K562 (cell line): Measurements from ENCODE around the gene NUPR1. TPM values are rescaled to one million over a fixed set of nuclear protein-coding genes. Genes with fewer than 3 reads are reported as not detected.

Experiments
- BRD9 ChIP-seq: fragments of 450-650 bp; IDR thresholded peaks from 2 replicates; pipeline ENCODE4 v1.6.1; 2018; ENCODE audit warnings: low read depth; ENCODE audit not compliant: partially characterized antibody
- KDM4B ChIP-seq, 2 experiments: fragments of 450-650 bp in 1 of 2; sonication (generic) in 1 of 2; IDR thresholded peaks; 2 replicates each; pipeline ENCODE4 v1.6.1; 2016 to 2017; ENCODE audit warnings: borderline replicate concordance in 2 of 2, antibody characterized with exemption in 1 of 2, low read depth in 1 of 2, mild to moderate bottlenecking in 1 of 2
- PCBP2 ChIP-seq: fragments of 200-400 bp; formaldehyde crosslinking; IDR thresholded peaks from 2 replicates; pipeline ENCODE4 v1.6.1; 2018; ENCODE audit warnings: low read length, low read depth, mild to moderate bottlenecking, moderate library complexity; ENCODE audit not compliant: poor library complexity, severe bottlenecking
- POLR3A ChIP-seq: IDR thresholded peaks from 2 replicates; pipeline ENCODE4 v1.6.1; 2011; ENCODE audit warnings: borderline replicate concordance, mild to moderate bottlenecking, moderate library complexity; ENCODE audit not compliant: insufficient read length, insufficient read depth; ENCODE audit errors: extremely low read depth
- SAFB ChIP-seq: fragments of 200-400 bp; formaldehyde crosslinking; IDR thresholded peaks from 2 replicates; pipeline ENCODE4 v1.6.1; 2017; ENCODE audit warnings: low read depth, low read length, borderline replicate concordance
- SP2 ChIP-seq: IDR thresholded peaks from 2 replicates; pipeline ENCODE4 v1.6.1; 2011; ENCODE audit warnings: mild to moderate bottlenecking, low read depth, low read length, moderate library complexity; ENCODE audit not compliant: poor library complexity, severe bottlenecking; ENCODE audit errors: extremely low read depth
- TARDBP ChIP-seq: fragments of 450-650 bp; IDR thresholded peaks from 2 replicates; pipeline ENCODE4 v1.6.1; 2016
- THAP12 ChIP-seq: fragments of 250-450 bp; sonication (Bioruptor Pico); IDR thresholded peaks from 2 replicates; pipeline ENCODE4 v1.9.0; 2021; ENCODE audit warnings: mild to moderate bottlenecking, inconsistent platforms
- ZNF232 ChIP-seq: sonication (generic); formaldehyde crosslinking; IDR thresholded peaks from 2 replicates; pipeline ENCODE4 v1.8.0; 2022; ENCODE audit warnings: mild to moderate bottlenecking, missing genetic modification reagents
- ZNF699 ChIP-seq: fragments of 250-450 bp; sonication (Bioruptor Pico); IDR thresholded peaks from 2 replicates; pipeline ENCODE4 v1.8.0; 2021; ENCODE audit warnings: mild to moderate bottlenecking, moderate library complexity; ENCODE audit not compliant: insufficient replicate concordance
- ZNF766 ChIP-seq: fragments of 200-800 bp; sonication (Bioruptor generic); conservative IDR thresholded peaks from 2 replicates; pipeline ENCODE4 v1.6.1; 2016; ENCODE audit warnings: missing genetic modification characterization, missing compliant biosample characterization
- polyA plus RNA-seq, 8 experiments: library from polyadenylated mRNA; depleted of rRNA in 4 of 8; stranded (reverse) in 5 of 8; unstranded in 3 of 8; fragments of >200 nt; fragmentation: Nextera tagmentation in 2 of 8; fragmentation: Illumina TruSeq in 1 of 8; extraction: Ambion mirVana in 2 of 8; extraction: Trizol in 1 of 8; gene quantifications; 2 replicates each; pipeline versions ENCODE4 v1.2.1 to v1.2.3, GENCODE V29; 2011 to 2014; ENCODE audit warnings: inconsistent platforms in 1 of 8, missing spikeins in 1 of 8
- total RNA-seq, 7 experiments: library from RNA; depleted of rRNA in 6 of 7; stranded (reverse); fragments of >200 nt in 6 of 7; fragmentation: Illumina TruSeq in 2 of 7; extraction: Trizol in 2 of 7; gene quantifications; 2 replicates each; pipeline versions ENCODE4 v1.2.1 to v1.2.3, GENCODE V29; 2011 to 2021; ENCODE audit warnings: low replicate concordance in 1 of 7
- TF ChIP-seq, protein P1 (sequence below): sonication (generic); formaldehyde crosslinking; IDR thresholded peaks from 2 replicates; pipeline ENCODE4 v1.8.0; 2022; ENCODE audit warnings: mild to moderate bottlenecking, missing genetic modification reagents
- TF ChIP-seq, protein P2 (sequence below): fragments of 450-650 bp; formaldehyde crosslinking; IDR thresholded peaks from 2 replicates; pipeline ENCODE4 v1.4.0; 2020; ENCODE audit warnings: mild to moderate bottlenecking, moderate library complexity
- TF ChIP-seq, protein P3 (sequence below): sonication (generic); formaldehyde crosslinking; IDR thresholded peaks from 2 replicates; pipeline ENCODE4 v1.8.0; 2023; ENCODE audit warnings: mild to moderate bottlenecking, missing genetic modification reagents

The NUPR1 gene
- total and polyA plus RNA-seq, 9 of the 15 experiments (the other 6 are each of a cell fraction or from before 2014, with no cell fraction given) = 0.07 to 1.5 (median 0.27) TPM

GRCh38 chr16:28491970-28492474, 46.8 kb downstream of the NUPR1 start, which contains the start of gene CLN3 (continued):
- TF ChIP-seq, protein P1, sequence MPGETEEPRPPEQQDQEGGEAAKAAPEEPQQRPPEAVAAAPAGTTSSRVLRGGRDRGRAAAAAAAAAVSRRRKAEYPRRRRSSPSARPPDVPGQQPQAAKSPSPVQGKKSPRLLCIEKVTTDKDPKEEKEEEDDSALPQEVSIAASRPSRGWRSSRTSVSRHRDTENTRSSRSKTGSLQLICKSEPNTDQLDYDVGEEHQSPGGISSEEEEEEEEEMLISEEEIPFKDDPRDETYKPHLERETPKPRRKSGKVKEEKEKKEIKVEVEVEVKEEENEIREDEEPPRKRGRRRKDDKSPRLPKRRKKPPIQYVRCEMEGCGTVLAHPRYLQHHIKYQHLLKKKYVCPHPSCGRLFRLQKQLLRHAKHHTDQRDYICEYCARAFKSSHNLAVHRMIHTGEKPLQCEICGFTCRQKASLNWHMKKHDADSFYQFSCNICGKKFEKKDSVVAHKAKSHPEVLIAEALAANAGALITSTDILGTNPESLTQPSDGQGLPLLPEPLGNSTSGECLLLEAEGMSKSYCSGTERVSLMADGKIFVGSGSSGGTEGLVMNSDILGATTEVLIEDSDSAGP (CRISPR knock-in tag) = peak; percentile 97
- no peak for TF ChIP-seq POLR3A
- TF ChIP-seq ZNF699 (CRISPR knock-in tag) = no peak
- TF ChIP-seq KDM4B (IDR thresholded peaks at IDR 0.05; ENCODE audit: borderline replicate concordance in 2 of 2, low read depth in 1 of 2) = peak in 1 of 2 experiments; percentile 90; a peak in 1 of 4 replicates
- peak; percentile 14 for TF ChIP-seq SP2
- no peak for TF ChIP-seq THAP12 (CRISPR knock-in tag)
- no peak for TF ChIP-seq SAFB
- TF ChIP-seq PCBP2 = no peak
- peak; percentile 70; the same call in 1 of the 2 replicates for TF ChIP-seq ZNF766
- TF ChIP-seq, protein P2, sequence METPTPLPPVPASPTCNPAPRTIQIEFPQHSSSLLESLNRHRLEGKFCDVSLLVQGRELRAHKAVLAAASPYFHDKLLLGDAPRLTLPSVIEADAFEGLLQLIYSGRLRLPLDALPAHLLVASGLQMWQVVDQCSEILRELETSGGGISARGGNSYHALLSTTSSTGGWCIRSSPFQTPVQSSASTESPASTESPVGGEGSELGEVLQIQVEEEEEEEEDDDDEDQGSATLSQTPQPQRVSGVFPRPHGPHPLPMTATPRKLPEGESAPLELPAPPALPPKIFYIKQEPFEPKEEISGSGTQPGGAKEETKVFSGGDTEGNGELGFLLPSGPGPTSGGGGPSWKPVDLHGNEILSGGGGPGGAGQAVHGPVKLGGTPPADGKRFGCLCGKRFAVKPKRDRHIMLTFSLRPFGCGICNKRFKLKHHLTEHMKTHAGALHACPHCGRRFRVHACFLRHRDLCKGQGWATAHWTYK = no peak
- TF ChIP-seq BRD9 = no peak
- TF ChIP-seq, protein P3, sequence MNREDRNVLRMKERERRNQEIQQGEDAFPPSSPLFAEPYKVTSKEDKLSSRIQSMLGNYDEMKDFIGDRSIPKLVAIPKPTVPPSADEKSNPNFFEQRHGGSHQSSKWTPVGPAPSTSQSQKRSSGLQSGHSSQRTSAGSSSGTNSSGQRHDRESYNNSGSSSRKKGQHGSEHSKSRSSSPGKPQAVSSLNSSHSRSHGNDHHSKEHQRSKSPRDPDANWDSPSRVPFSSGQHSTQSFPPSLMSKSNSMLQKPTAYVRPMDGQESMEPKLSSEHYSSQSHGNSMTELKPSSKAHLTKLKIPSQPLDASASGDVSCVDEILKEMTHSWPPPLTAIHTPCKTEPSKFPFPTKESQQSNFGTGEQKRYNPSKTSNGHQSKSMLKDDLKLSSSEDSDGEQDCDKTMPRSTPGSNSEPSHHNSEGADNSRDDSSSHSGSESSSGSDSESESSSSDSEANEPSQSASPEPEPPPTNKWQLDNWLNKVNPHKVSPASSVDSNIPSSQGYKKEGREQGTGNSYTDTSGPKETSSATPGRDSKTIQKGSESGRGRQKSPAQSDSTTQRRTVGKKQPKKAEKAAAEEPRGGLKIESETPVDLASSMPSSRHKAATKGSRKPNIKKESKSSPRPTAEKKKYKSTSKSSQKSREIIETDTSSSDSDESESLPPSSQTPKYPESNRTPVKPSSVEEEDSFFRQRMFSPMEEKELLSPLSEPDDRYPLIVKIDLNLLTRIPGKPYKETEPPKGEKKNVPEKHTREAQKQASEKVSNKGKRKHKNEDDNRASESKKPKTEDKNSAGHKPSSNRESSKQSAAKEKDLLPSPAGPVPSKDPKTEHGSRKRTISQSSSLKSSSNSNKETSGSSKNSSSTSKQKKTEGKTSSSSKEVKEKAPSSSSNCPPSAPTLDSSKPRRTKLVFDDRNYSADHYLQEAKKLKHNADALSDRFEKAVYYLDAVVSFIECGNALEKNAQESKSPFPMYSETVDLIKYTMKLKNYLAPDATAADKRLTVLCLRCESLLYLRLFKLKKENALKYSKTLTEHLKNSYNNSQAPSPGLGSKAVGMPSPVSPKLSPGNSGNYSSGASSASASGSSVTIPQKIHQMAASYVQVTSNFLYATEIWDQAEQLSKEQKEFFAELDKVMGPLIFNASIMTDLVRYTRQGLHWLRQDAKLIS (CRISPR knock-in tag) = no peak; the same call in 1 of the 2 replicates
- no peak for TF ChIP-seq ZNF232 (CRISPR knock-in tag)
- no peak for TF ChIP-seq TARDBP
